IMR-90 (cell line): ENCODE results near the gene QSOX2. TPM values are rescaled to one million over a fixed set of nuclear protein-coding genes. Genes with fewer than 3 reads are reported as not detected.
A peak's percentile ranks its signal among the peaks of the same experiment; 100 is the strongest.

ENCODE experiments used
- ATAC-seq: fragments of 200-7000 bp; cut with Tn5 transposase; 2 replicates; pipeline ENCODE4 v1.9.1; 2020; ENCODE audit warnings: low read depth, mild to moderate bottlenecking, moderate library complexity
- BruUV-seq: library from RNA; stranded (reverse); fragments of 400-500 nt; replicated peaks from 2 replicates; lab custom pipeline; 2021; lab: Mats Ljungman, UMichigan
- CTCF ChIA-PET: fragments of 300-600 bp; formaldehyde crosslinking; extraction: SDS; loops from one replicate; lab custom pipeline; 2021; ENCODE audit warnings: antibody characterized with exemption; lab: Yijun Ruan, JAX
- POLR2A ChIA-PET: fragments of 300-600 bp; sonication (Branson Sonifier 250); formaldehyde crosslinking; loops from one replicate; lab custom pipeline; 2022; ENCODE audit warnings: antibody characterized with exemption; ENCODE audit not compliant: unreplicated experiment; lab: Charles Lee
- DNase-seq: peaks from one replicate; pipeline ENCODE4 v3.0.0; 2013
- H2AFZ ChIP-seq: replicated peaks from 2 replicates; pipeline ENCODE3; 2013; ENCODE audit warnings: low read length, mild to moderate bottlenecking; ENCODE audit not compliant: poor library complexity
- H2AK5ac ChIP-seq: 2 replicates; pipeline ENCODE4 v1.6.1; 2013; ENCODE audit warnings: low read depth, low read length, inconsistent platforms
- H2AK9ac ChIP-seq: replicated peaks from 2 replicates; pipeline ENCODE3; 2013; ENCODE audit warnings: mild to moderate bottlenecking, low read depth, low read length, moderate library complexity; ENCODE audit not compliant: poor library complexity
- H2BK120ac ChIP-seq: 2 replicates; pipeline ENCODE4 v1.6.1; 2013; ENCODE audit warnings: low read depth, low read length, inconsistent platforms
- H2BK15ac ChIP-seq: 3 replicates; pipeline ENCODE4 v1.6.1; 2013; ENCODE audit warnings: low read depth, low read length, inconsistent platforms
- H2BK20ac ChIP-seq: 2 replicates; pipeline ENCODE4 v1.6.1; 2013; ENCODE audit warnings: low read depth, mild to moderate bottlenecking, inconsistent platforms, low read length, moderate library complexity
- H2BK5ac ChIP-seq: 2 replicates; pipeline ENCODE4 v1.6.1; 2013; ENCODE audit warnings: mild to moderate bottlenecking, low read depth, low read length, inconsistent platforms; ENCODE audit not compliant: poor library complexity, severe bottlenecking
- H3K14ac ChIP-seq: replicated peaks from 2 replicates; pipeline ENCODE4 v1.6.1; 2013; ENCODE audit warnings: low read depth, low read length, inconsistent platforms
- H3K18ac ChIP-seq: 2 replicates; pipeline ENCODE4 v1.6.1; 2013; ENCODE audit warnings: low read depth, low read length, control low read depth
- H3K23ac ChIP-seq: 2 replicates; pipeline ENCODE4 v1.6.1; 2013; ENCODE audit warnings: low read depth, low read length, inconsistent platforms
- H3K27ac ChIP-seq: 2 replicates; pipeline ENCODE4 v1.5.1; 2013; ENCODE audit warnings: mild to moderate bottlenecking, control low read depth, low read length; ENCODE audit not compliant: insufficient read depth
- H3K27me3 ChIP-seq: 2 replicates; pipeline ENCODE4 v1.6.1; 2013; ENCODE audit warnings: low read length; ENCODE audit not compliant: control insufficient read depth, insufficient read depth
- H3K36me3 ChIP-seq: 2 replicates; pipeline ENCODE4 v1.6.1; 2013; ENCODE audit warnings: low read length, mixed read lengths; ENCODE audit not compliant: control insufficient read depth, insufficient read depth
- H3K4ac ChIP-seq: 2 replicates; pipeline ENCODE4 v1.6.1; 2013; ENCODE audit warnings: low read depth, low read length, inconsistent platforms
- H3K4me1 ChIP-seq: 2 replicates; pipeline ENCODE4 v1.6.1; 2013; ENCODE audit warnings: low read length, mixed read lengths; ENCODE audit not compliant: control insufficient read depth, insufficient read depth
- H3K4me2 ChIP-seq: 2 replicates; pipeline ENCODE4 v1.6.1; 2013; ENCODE audit warnings: low read depth, mild to moderate bottlenecking, control low read depth, low read length, moderate library complexity
- H3K4me3 ChIP-seq: 2 replicates; pipeline ENCODE4 v1.5.1; 2013; ENCODE audit warnings: low read depth, mild to moderate bottlenecking, control low read depth, low read length, moderate library complexity; ENCODE audit not compliant: insufficient read depth
- H3K56ac ChIP-seq: 2 replicates; pipeline ENCODE4 v1.6.1; 2013; ENCODE audit warnings: low read length, inconsistent platforms; ENCODE audit not compliant: insufficient read depth; ENCODE audit errors: extremely low read depth
- H3K79me1 ChIP-seq, 2 experiments: 2 replicates each; pipeline ENCODE4 v1.6.1; 2013; ENCODE audit warnings: low read length in 2 of 2, inconsistent platforms in 1 of 2, low read depth in 1 of 2
- H3K9ac ChIP-seq: 2 replicates; pipeline ENCODE4 v1.6.1; 2013; ENCODE audit warnings: low read depth, low read length, control low read depth
- H3K9me1 ChIP-seq: 2 replicates; pipeline ENCODE4 v1.6.1; 2013; ENCODE audit warnings: low read length, inconsistent platforms; ENCODE audit not compliant: insufficient read depth
- H3K9me3 ChIP-seq: 2 replicates; pipeline ENCODE4 v1.6.1; 2013; ENCODE audit warnings: low read length; ENCODE audit not compliant: control insufficient read depth, insufficient read depth
- H4K20me1 ChIP-seq: 2 replicates; pipeline ENCODE4 v1.6.1; 2013; ENCODE audit warnings: low read length, inconsistent platforms; ENCODE audit not compliant: insufficient read depth
- H4K5ac ChIP-seq: 2 replicates; pipeline ENCODE4 v1.6.1; 2013; ENCODE audit warnings: mild to moderate bottlenecking, low read depth, low read length, control low read depth
- H4K8ac ChIP-seq, 2 experiments: 2 replicates each; pipeline ENCODE4 v1.6.1; 2013; ENCODE audit warnings: low read depth in 2 of 2, low read length in 2 of 2, control low read depth in 1 of 2, inconsistent platforms in 1 of 2
- H4K91ac ChIP-seq: 2 replicates; pipeline ENCODE4 v1.6.1; 2013; ENCODE audit warnings: low read depth, low read length, inconsistent platforms; ENCODE audit not compliant: insufficient read depth
- MAZ ChIP-seq: IDR thresholded peaks from 2 replicates; pipeline ENCODE4 v1.6.1; 2012; ENCODE audit warnings: low read depth, mild to moderate bottlenecking, low read length, improper control_type of control experiment, moderate library complexity, borderline replicate concordance
- WGBS, 2 experiments: methylation state at CpG; one replicate each; pipeline versions ENCODE4 v1.1.5 to v1.1.7; 2013; ENCODE audit warnings: missing lambda C conversion rate in 2 of 2; ENCODE audit not compliant: insufficient read length in 1 of 2; ENCODE audit errors: extremely low coverage in 2 of 2; 5-methylcytosine and 5-hydroxymethylcytosine counted together
- dilution Hi-C: fragments of 300-500 bp; cut with HindIII; formaldehyde crosslinking; loops from one replicate; pipeline ENCODE4 v1.14.3; 2018; ENCODE audit warnings: low sequenced_read_pairs; ENCODE audit not compliant: unreplicated experiment
- in situ Hi-C: fragments of 300-500 bp; cut with MboI; formaldehyde crosslinking; loops from 3 replicates; pipeline ENCODE4 v1.14.3; 2019; ENCODE audit warnings: low sequenced_read_pairs, inconsistent platforms, mixed read lengths
- intact Hi-C: fragments of 100-400 bp; cut with micrococcal nuclease; formaldehyde crosslinking; loops from 2 replicates; pipeline ENCODE4 v1.10.0; 2022
- polyA plus RNA-seq, 3 experiments: library from polyadenylated mRNA; depleted of rRNA; stranded (reverse); fragments of >200 nt; gene quantifications; 2 replicates each; pipeline ENCODE4 v1.2.3, GENCODE V29; 2012; ENCODE audit warnings: low replicate concordance in 1 of 3
- total RNA-seq: library from RNA; depleted of rRNA; stranded (reverse); fragments of >200 nt; gene quantifications from 2 replicates; pipeline ENCODE4 v1.2.3, GENCODE V29; 2012

QSOX2 gene
- total and polyA plus RNA-seq, 2 of the 4 experiments (the other 2 are of a cell fraction) = 5.9 to 12.9 TPM

- H3K4ac ChIP-seq = no peak overlapping the region
- no peaks in the 10 kb centered on the region for H3K4me1 ChIP-seq
- ChIA-PET POLR2A (no interaction called here), CTCF (no interaction called here)
- H3K18ac ChIP-seq = no peak overlapping the region
- WGBS, 2 experiments = 9% methylated on average over 19 of the region's 33 CpGs; no CpG with 5 or more reads in 1 of the 2 experiments
- H3K79me1 ChIP-seq = no peaks in the 10 kb centered on the region
- H3K4me3 ChIP-seq = no peak overlapping the region
- H4K91ac ChIP-seq = no peak overlapping the region
- no peak overlapping the region for H3K27ac ChIP-seq
- no peak overlapping the region for H4K5ac ChIP-seq
- TF ChIP-seq MAZ = no peak
- in situ Hi-C loops (no loop called here), intact Hi-C loops (no loop called here), dilution Hi-C loops (no loop called here)
- H4K8ac ChIP-seq = no peak overlapping the region
- peaks cover 27% of the 10 kb centered on the region for H4K20me1 ChIP-seq
- H3K27me3 ChIP-seq = peaks cover 54% of the 10 kb centered on the region
- peak overlapping the region; percentile 5 for H2AFZ ChIP-seq
- no TSS peak for BruUV-seq
- no peaks in the 10 kb centered on the region for H3K36me3 ChIP-seq
- no peak overlapping the region for H2BK5ac ChIP-seq
- no peak overlapping the region for H3K56ac ChIP-seq
- no peak overlapping the region for H3K14ac ChIP-seq
- no peak overlapping the region for H3K9ac ChIP-seq
- no peak for DNase-seq
- H2BK120ac ChIP-seq = no peak overlapping the region
- H2AK5ac ChIP-seq = no peak overlapping the region
- no peak for ATAC-seq
- H3K23ac ChIP-seq = no peak overlapping the region
- no peak overlapping the region for H2AK9ac ChIP-seq
- no peak overlapping the region for H3K4me2 ChIP-seq
- no peaks in the 10 kb centered on the region for H3K9me1 ChIP-seq
- no peak overlapping the region for H2BK15ac ChIP-seq
- no peaks in the 10 kb centered on the region for H3K9me3 ChIP-seq
- H2BK20ac ChIP-seq = no peak overlapping the region
These were observed 42.0 kb downstream of the QSOX2 start for GRCh38 chr9:136203408-136204144.
